Measurements from ENCODE around the gene ATP6V0B.

DNA sequence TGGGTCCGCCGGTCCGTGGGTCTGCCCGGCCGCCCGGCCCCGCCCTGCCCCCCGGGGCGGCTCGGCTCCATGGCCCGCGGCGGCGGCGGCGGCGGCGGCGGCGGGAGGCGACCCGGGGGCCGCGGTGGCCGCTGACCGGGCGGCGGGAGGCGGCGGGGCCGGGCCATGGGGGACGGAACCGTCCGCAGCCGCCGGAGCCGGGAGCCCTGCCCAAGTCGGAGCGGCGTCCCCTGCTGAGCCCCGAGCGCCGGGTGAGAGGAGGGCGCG, 4.4 kb downstream of the ATP6V0B start:
- TF ChIP-seq POLR2A (IDR thresholded peaks at IDR 0.05; ENCODE audit: low read length): no peak
- TF ChIP-seq RFX5 (IDR thresholded peaks at IDR 0.05): no peak
- TF ChIP-seq, protein P1, sequence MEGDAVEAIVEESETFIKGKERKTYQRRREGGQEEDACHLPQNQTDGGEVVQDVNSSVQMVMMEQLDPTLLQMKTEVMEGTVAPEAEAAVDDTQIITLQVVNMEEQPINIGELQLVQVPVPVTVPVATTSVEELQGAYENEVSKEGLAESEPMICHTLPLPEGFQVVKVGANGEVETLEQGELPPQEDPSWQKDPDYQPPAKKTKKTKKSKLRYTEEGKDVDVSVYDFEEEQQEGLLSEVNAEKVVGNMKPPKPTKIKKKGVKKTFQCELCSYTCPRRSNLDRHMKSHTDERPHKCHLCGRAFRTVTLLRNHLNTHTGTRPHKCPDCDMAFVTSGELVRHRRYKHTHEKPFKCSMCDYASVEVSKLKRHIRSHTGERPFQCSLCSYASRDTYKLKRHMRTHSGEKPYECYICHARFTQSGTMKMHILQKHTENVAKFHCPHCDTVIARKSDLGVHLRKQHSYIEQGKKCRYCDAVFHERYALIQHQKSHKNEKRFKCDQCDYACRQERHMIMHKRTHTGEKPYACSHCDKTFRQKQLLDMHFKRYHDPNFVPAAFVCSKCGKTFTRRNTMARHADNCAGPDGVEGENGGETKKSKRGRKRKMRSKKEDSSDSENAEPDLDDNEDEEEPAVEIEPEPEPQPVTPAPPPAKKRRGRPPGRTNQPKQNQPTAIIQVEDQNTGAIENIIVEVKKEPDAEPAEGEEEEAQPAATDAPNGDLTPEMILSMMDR (IDR thresholded peaks at IDR 0.05): no peak
- no peak for TF ChIP-seq CHD2 (IDR thresholded peaks at IDR 0.05; ENCODE audit: low read length, partially characterized antibody)
- no peak for TF ChIP-seq MAZ (IDR thresholded peaks at IDR 0.05; ENCODE audit: borderline replicate concordance, low read depth, low read length)
- TF ChIP-seq, protein P2, sequence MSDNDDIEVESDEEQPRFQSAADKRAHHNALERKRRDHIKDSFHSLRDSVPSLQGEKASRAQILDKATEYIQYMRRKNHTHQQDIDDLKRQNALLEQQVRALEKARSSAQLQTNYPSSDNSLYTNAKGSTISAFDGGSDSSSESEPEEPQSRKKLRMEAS (IDR thresholded peaks at IDR 0.05): no peak
- no peak for TF ChIP-seq JUN (IDR thresholded peaks at IDR 0.05)
- TF ChIP-seq RCOR1 (IDR thresholded peaks at IDR 0.05; ENCODE audit: low read depth, low read length): no peak
- TF ChIP-seq, protein P3, sequence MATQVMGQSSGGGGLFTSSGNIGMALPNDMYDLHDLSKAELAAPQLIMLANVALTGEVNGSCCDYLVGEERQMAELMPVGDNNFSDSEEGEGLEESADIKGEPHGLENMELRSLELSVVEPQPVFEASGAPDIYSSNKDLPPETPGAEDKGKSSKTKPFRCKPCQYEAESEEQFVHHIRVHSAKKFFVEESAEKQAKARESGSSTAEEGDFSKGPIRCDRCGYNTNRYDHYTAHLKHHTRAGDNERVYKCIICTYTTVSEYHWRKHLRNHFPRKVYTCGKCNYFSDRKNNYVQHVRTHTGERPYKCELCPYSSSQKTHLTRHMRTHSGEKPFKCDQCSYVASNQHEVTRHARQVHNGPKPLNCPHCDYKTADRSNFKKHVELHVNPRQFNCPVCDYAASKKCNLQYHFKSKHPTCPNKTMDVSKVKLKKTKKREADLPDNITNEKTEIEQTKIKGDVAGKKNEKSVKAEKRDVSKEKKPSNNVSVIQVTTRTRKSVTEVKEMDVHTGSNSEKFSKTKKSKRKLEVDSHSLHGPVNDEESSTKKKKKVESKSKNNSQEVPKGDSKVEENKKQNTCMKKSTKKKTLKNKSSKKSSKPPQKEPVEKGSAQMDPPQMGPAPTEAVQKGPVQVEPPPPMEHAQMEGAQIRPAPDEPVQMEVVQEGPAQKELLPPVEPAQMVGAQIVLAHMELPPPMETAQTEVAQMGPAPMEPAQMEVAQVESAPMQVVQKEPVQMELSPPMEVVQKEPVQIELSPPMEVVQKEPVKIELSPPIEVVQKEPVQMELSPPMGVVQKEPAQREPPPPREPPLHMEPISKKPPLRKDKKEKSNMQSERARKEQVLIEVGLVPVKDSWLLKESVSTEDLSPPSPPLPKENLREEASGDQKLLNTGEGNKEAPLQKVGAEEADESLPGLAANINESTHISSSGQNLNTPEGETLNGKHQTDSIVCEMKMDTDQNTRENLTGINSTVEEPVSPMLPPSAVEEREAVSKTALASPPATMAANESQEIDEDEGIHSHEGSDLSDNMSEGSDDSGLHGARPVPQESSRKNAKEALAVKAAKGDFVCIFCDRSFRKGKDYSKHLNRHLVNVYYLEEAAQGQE (IDR thresholded peaks at IDR 0.05): no peak
- no peak for TF ChIP-seq PHF8 (IDR thresholded peaks at IDR 0.05; ENCODE audit: borderline replicate concordance, low read depth)
- TF ChIP-seq NFE2L2 (conservative IDR thresholded peaks at IDR 0.05; ENCODE audit: low read length): no peak
- no peak for TF ChIP-seq POLR2AphosphoS2 (conservative IDR thresholded peaks at IDR 0.05; ENCODE audit: low read length)

All from A549 (cell line).